ENCODE data around the gene CDH23. TPM values are rescaled to one million over a fixed set of nuclear protein-coding genes. Genes with fewer than 3 reads are reported as not detected.

Gene CDH23
- total RNA-seq, 4 donors from 2014 or later: 0.72 to 4.1 (median 2.2) TPM

DNA sequence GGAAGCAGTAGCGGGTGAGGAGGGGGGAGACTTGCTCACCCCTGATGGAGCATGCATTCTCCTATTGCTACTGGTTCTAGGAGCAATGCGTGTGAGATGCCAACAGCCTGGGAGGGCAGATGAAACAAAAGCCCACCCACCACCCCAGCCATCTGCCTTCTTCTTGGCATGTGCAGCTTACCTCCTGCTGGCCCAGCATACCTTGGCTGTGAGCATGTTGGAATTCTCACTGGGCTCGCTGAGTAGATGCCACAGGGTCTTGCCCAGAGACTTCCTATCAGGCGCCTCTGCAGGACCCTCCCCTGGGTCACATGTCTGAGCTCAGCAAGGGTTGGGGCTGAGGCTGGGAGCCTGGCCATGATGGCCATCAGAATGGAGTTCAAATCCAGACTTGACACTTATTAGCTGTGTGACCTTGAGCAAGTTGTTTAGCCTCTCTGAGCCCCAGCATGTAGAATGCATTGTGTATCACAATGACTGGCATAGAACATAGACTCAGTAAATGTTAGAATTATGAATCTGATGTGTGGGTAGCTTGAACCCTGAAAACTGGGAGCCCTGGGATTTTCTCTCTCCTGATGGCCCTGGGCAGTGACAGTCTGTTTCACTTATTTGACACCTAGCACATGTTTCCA lies 38.2 kb downstream of the CDH23 start:
- H3K27me3 ChIP-seq: peaks cover 2% of the 10 kb centered on the region
- 73% methylated on average over 2 of the region's 4 CpGs for WGBS
- peak in 1 of 2 donors; percentile 66 for DNase-seq (ENCODE audit: low spot score in 2 of 2)

DNA sequence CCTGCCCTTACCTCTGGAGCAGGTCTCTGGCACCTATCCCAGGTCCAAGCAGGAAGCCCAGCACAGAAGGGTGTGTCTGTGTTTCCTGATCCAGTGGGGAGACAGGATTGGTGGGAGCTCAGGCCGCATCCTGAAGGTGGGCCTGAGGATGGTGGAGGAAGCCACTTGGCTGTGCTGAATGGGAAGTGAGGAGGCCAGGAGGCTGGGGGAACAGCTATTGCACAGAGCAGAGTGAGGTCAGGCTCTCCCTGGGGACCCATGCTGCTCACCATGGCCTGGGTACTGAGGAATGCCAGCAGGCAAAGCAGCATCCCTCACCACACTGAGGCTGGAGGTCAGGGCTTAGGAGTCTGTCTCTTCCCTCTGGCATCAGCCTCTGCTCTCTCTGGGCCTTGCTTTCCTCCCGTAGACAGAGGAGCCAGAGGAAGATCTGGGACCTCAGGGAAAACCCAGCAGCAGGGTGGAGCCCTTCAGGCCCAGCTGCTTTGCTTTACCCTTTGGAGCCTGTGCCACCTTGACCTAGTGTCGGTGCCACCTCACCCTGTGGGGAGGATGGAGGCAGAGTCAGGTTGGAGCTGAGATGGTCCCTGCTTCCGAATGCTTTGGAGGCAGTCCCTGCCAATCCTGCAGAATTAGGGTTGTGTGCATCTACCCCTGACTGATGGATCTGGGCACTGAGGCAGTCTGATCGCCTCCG lies 39.0 kb downstream of the CDH23 start:
- peak in 1 of 2 donors; percentile 64 for DNase-seq (ENCODE audit: low spot score in 2 of 2)
- Histone ChIP-seq H3K27me3 (peaks cover 2% of the 10 kb centered on the region), H3K4me1 (no peaks in the 10 kb centered on the region), H3K27ac (no peak overlapping the region), H3K36me3 (no peaks in the 10 kb centered on the region), H3K9me3 (no peaks in the 10 kb centered on the region), H3K4me3 (no peak overlapping the region)
- WGBS: 94% methylated on average over 3 of the region's 6 CpGs
- TF ChIP-seq, protein P1, sequence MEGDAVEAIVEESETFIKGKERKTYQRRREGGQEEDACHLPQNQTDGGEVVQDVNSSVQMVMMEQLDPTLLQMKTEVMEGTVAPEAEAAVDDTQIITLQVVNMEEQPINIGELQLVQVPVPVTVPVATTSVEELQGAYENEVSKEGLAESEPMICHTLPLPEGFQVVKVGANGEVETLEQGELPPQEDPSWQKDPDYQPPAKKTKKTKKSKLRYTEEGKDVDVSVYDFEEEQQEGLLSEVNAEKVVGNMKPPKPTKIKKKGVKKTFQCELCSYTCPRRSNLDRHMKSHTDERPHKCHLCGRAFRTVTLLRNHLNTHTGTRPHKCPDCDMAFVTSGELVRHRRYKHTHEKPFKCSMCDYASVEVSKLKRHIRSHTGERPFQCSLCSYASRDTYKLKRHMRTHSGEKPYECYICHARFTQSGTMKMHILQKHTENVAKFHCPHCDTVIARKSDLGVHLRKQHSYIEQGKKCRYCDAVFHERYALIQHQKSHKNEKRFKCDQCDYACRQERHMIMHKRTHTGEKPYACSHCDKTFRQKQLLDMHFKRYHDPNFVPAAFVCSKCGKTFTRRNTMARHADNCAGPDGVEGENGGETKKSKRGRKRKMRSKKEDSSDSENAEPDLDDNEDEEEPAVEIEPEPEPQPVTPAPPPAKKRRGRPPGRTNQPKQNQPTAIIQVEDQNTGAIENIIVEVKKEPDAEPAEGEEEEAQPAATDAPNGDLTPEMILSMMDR (IDR thresholded peaks at IDR 0.05): no peak
- TF ChIP-seq EP300 (IDR thresholded peaks at IDR 0.05) (no peak), POLR2AphosphoS5 (IDR thresholded peaks at IDR 0.05) (no peak), POLR2A (IDR thresholded peaks at IDR 0.05) (no peak)

More for the DNA sequence above, 38.2 kb downstream of the CDH23 start:
- TF ChIP-seq EP300 (IDR thresholded peaks at IDR 0.05) (no peak), POLR2A (IDR thresholded peaks at IDR 0.05) (no peak), POLR2AphosphoS5 (IDR thresholded peaks at IDR 0.05) (no peak)
- TF ChIP-seq, protein P1 (IDR thresholded peaks at IDR 0.05): no peak
- Histone ChIP-seq H3K4me1 (no peaks in the 10 kb centered on the region), H3K9me3 (no peaks in the 10 kb centered on the region), H3K4me3 (no peak overlapping the region), H3K27ac (no peak overlapping the region), H3K36me3 (no peaks in the 10 kb centered on the region)

DNA sequence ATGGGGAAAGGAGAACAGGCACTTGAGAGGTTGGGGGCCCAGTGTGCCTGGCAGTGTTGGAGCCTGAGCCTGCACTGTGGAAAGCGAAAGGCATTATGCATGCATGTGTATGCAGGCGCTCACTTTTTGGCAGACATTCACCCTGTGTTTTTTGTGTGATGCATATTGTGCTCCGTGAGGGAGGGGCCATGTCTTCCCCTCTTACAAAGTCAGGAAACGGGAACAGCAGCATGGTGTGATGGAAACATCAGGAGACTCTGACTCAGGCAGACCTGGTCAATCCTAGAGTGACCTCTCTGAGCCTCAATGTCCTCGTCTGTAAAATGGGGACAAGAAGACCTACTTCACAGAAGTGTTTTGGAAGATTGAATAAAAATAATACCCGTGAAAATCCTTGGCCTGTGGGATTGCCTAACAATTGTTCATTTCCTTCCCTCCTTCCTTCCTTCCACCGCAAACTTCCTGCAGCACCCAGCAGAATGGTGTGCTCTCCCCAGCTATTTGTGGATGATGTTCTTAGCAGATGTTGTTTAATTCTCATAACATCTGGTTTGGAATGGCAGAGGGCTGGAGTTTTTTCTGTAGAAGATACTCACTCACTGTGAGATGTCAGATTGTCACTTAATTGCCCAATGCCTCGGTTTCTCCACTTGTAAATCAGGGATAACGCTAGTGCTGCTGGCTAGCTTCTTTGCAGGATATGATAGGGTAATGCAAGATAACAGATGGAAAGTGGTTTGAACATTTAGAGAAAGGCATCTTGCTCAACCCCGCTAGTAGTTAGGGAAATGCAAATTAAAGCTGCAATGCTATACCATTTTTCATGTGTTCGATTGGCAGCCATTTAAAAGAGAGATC lies 39.8 kb downstream of the CDH23 start:
- H3K27ac ChIP-seq: no peak overlapping the region
- no peaks in the 10 kb centered on the region for H3K4me1 ChIP-seq
- H3K9me3 ChIP-seq: no peaks in the 10 kb centered on the region
- H3K36me3 ChIP-seq: no peaks in the 10 kb centered on the region
- TF ChIP-seq POLR2A (IDR thresholded peaks at IDR 0.05): no peak
- TF ChIP-seq, protein P1 (IDR thresholded peaks at IDR 0.05): no peak
- no peak for TF ChIP-seq POLR2AphosphoS5 (IDR thresholded peaks at IDR 0.05)
- TF ChIP-seq EP300 (IDR thresholded peaks at IDR 0.05): no peak
- no peaks in the 10 kb centered on the region for H3K27me3 ChIP-seq
- no peak for DNase-seq (ENCODE audit: low spot score in 2 of 2)
- WGBS: 82% methylated on average over 10 of the region's 11 CpGs
- H3K4me3 ChIP-seq: no peak overlapping the region

DNA sequence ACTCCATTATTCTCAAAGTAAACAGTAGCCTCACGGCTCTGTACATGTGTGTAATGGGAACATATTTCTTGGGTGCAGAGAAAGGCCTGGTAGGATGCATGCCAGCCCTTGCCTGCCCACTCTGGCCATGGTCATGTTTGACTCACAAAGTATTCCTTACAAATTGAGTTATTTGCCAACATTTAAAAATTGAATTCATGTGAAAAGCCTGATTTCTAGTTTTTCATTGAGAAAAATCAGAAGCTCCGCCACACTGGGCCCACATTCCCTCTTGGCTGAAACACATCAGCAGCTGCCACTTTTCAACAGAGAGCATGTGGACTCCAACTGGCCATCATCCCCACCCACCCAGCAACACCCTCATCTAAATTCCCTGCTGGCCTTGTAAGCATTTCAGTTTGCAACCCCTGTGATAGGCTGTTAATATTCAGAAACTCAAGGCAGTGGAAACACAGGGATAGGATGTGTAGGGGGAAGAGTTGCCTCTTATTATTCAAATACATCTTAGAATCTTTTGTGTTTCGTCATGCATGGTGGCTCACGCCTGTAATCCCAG lies 40.9 kb downstream of the CDH23 start:
- H3K36me3 ChIP-seq: no peaks in the 10 kb centered on the region
- no peaks in the 10 kb centered on the region for H3K9me3 ChIP-seq
- no peak for DNase-seq (ENCODE audit: low spot score in 2 of 2)
- no peak overlapping the region for H3K27ac ChIP-seq
- H3K27me3 ChIP-seq: no peaks in the 10 kb centered on the region
- WGBS: 87% methylated on average over 4 of the region's 4 CpGs
- no peak for TF ChIP-seq POLR2A (IDR thresholded peaks at IDR 0.05)
- TF ChIP-seq, protein P1 (IDR thresholded peaks at IDR 0.05): no peak
- no peak overlapping the region for H3K4me3 ChIP-seq
- H3K4me1 ChIP-seq: no peaks in the 10 kb centered on the region

Measured in suprapubic skin (tissue), 4 donors.